ENCODE results near the gene SSH2.

DNA sequence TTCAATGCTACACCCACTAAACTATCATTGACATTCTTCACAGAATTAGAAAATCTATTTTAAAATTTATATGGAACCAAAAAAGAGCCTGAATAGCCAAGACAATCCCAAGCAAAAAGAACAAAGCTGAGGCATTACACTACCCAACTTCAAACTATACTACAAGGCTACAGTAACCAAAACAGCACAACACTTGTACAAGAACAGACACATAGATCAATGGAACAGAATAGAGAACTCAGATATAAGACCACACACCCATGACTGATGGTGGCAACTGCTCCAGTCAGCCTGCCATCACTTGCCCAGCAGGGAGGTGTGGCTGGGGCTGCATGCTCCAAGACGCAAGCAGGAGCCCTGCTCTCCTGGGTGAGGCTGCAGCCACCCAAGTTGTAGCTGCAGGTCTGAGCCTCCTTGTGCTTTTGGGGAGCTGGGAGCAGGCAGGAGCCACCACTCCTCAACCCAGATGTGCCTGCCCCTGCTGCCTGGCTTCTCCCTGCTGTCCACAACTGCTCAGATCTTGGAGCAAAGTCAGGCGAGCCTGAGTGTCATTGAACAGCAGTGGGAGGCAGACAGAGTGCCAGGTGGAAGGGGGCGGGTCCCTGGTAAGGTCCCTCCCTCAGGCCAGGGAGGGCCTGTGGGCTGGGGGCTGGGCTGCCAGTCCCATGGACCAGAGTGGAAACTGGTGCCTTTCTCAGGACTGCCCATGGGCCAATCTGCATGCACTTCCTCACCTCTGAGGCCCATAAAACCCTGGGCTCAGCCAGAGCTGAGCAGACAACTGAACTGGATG is 24.7 kb downstream of the SSH2 start:
- TF ChIP-seq EP300 (IDR thresholded peaks at IDR 0.05) (no peak), POLR2AphosphoS5 (IDR thresholded peaks at IDR 0.05) (no peak)
